ENCODE results near the gene CYB5R3.

- TF ChIP-seq CTCF (IDR thresholded peaks at IDR 0.05; ENCODE audit: insufficient read depth, low read length) = no peak
- no peak for TF ChIP-seq REST (IDR thresholded peaks at IDR 0.05; ENCODE audit: insufficient replicate concordance, low read depth)
- no peak; the same call in 1 of the 2 replicates for TF ChIP-seq POLR2AphosphoS5 (IDR thresholded peaks at IDR 0.05; ENCODE audit: low read depth)
- no peak for TF ChIP-seq GABPA (IDR thresholded peaks at IDR 0.05; ENCODE audit: low read depth)
- TF ChIP-seq SPI1 (IDR thresholded peaks at IDR 0.05; ENCODE audit: borderline replicate concordance, low read depth) = no peak
These were observed 4.5 kb downstream of the CYB5R3 start for GRCh38 chr22:42644422-42645340.
